PC-3 (cell line): ENCODE measurements around the gene SLC5A10.

Experiments used
- CTCF ChIP-seq: fragments of 300-600 bp; sonication (generic); conservative IDR thresholded peaks from 2 replicates; pipeline ENCODE4 v1.5.1; 2017; ENCODE audit warnings: antibody characterized with exemption, low read depth, mild to moderate bottlenecking, low read length
- EZH2 ChIP-seq: fragments of 300-600 bp; sonication (generic); IDR thresholded peaks from one replicate; pipeline ENCODE4 v1.6.1; 2017; ENCODE audit warnings: antibody characterized with exemption, mild to moderate bottlenecking, low read length; ENCODE audit not compliant: unreplicated experiment
- EZH2phosphoT487 ChIP-seq: fragments of 300-600 bp; sonication (generic); IDR thresholded peaks from 2 replicates; pipeline ENCODE4 v1.6.1; 2018; ENCODE audit warnings: mild to moderate bottlenecking, antibody characterized with exemption, low read length, borderline replicate concordance

- TF ChIP-seq CTCF (no peak), EZH2 (no peak), EZH2phosphoT487 (no peak)
These were observed 1.6 kb upstream of the SLC5A10 start for GRCh38 chr17:18950346-18950745.
